HepG2 (cell line): ENCODE data around the gene SLC7A11. TPM values are rescaled to one million over a fixed set of nuclear protein-coding genes. Genes with fewer than 3 reads are reported as not detected.
A peak's percentile ranks its signal among the peaks of the same experiment; 100 is the strongest.

Experiments
- FLYWCH1 ChIP-seq: sonication (generic); formaldehyde crosslinking; IDR thresholded peaks from 2 replicates; pipeline ENCODE4 v1.8.1; 2023; ENCODE audit warnings: mild to moderate bottlenecking, missing genetic modification reagents
- FOXK1 ChIP-seq: sonication (generic); formaldehyde crosslinking; IDR thresholded peaks from 2 replicates; pipeline ENCODE4 v1.4.0; 2020; ENCODE audit warnings: low read depth, missing genetic modification reagents, borderline replicate concordance
- GABPB1 ChIP-seq: IDR thresholded peaks from 2 replicates; pipeline ENCODE4 v1.6.1; 2016; ENCODE audit warnings: mild to moderate bottlenecking, missing genetic modification reagents, moderate library complexity, missing compliant biosample characterization
- GFI1 ChIP-seq: sonication (generic); formaldehyde crosslinking; IDR thresholded peaks from 2 replicates; pipeline ENCODE4 v1.5.0; 2020; ENCODE audit warnings: missing genetic modification reagents, mild to moderate bottlenecking, borderline replicate concordance
- HBP1 ChIP-seq: IDR thresholded peaks from 2 replicates; pipeline ENCODE4 v1.6.1; 2016; ENCODE audit warnings: low read depth, control low read depth
- HIVEP1 ChIP-seq: sonication (generic); formaldehyde crosslinking; IDR thresholded peaks from 2 replicates; pipeline ENCODE4 v1.4.0; 2020; ENCODE audit warnings: mild to moderate bottlenecking, missing genetic modification reagents
- LBX2 ChIP-seq: sonication (generic); formaldehyde crosslinking; IDR thresholded peaks from 2 replicates; pipeline ENCODE4 v1.5.0; 2020; ENCODE audit warnings: missing genetic modification reagents, mild to moderate bottlenecking, borderline replicate concordance
- MAFK ChIP-seq, 2 experiments: IDR thresholded peaks in 1 of 2; conservative IDR thresholded peaks in 1 of 2; 2 replicates each; pipeline ENCODE4 v1.6.1; 2011; ENCODE audit warnings: improper control_type of control experiment in 2 of 2, low read length in 2 of 2
- MBD4 ChIP-seq: IDR thresholded peaks from 2 replicates; pipeline ENCODE4 v1.6.1; 2012; ENCODE audit warnings: low read length, inconsistent platforms, borderline replicate concordance
- MIER2 ChIP-seq: IDR thresholded peaks from 2 replicates; pipeline ENCODE4 v1.6.1; 2016; ENCODE audit warnings: missing biosample characterization, missing genetic modification reagents
- MTA3 ChIP-seq: sonication (generic); formaldehyde crosslinking; IDR thresholded peaks from 2 replicates; pipeline ENCODE4 v1.4.0; 2020; ENCODE audit warnings: missing genetic modification reagents
- NFIC ChIP-seq: IDR thresholded peaks from 2 replicates; pipeline ENCODE4 v1.6.1; 2012; ENCODE audit warnings: mild to moderate bottlenecking, low read length, inconsistent platforms
- RCOR2 ChIP-seq: IDR thresholded peaks from 2 replicates; pipeline ENCODE4 v1.6.1; 2016; ENCODE audit warnings: missing biosample characterization, missing genetic modification reagents
- SOX6 ChIP-seq, 2 experiments: fragments of 450-650 bp in 1 of 2; sonication (generic) in 1 of 2; formaldehyde crosslinking in 1 of 2; IDR thresholded peaks; 2 replicates each; pipeline versions ENCODE4 v1.4.0 to v1.6.1; 2017 to 2020; ENCODE audit warnings: antibody characterized with exemption in 1 of 2, mild to moderate bottlenecking in 1 of 2, missing genetic modification reagents in 1 of 2
- SRSF4 ChIP-seq: fragments of 200-400 bp; formaldehyde crosslinking; IDR thresholded peaks from one replicate; pipeline ENCODE4 v1.6.1; 2018; ENCODE audit warnings: mild to moderate bottlenecking, low read depth, low read length, moderate library complexity; ENCODE audit not compliant: poor library complexity, severe bottlenecking
- TGIF2 ChIP-seq: IDR thresholded peaks from 2 replicates; pipeline ENCODE4 v1.6.1; 2016; ENCODE audit warnings: control low read depth, missing compliant biosample characterization
- ZBTB21 ChIP-seq: sonication (generic); formaldehyde crosslinking; IDR thresholded peaks from 2 replicates; pipeline ENCODE4 v1.4.0; 2020; ENCODE audit warnings: missing genetic modification reagents
- ZFP36L1 ChIP-seq: sonication (generic); formaldehyde crosslinking; IDR thresholded peaks from 2 replicates; pipeline ENCODE4 v1.8.0; 2022; ENCODE audit warnings: mild to moderate bottlenecking, missing genetic modification reagents, moderate library complexity
- ZKSCAN8 ChIP-seq: IDR thresholded peaks from 2 replicates; pipeline ENCODE4 v1.6.1; 2016; ENCODE audit warnings: borderline replicate concordance, missing genetic modification reagents, missing compliant biosample characterization
- ZMYM4 ChIP-seq: sonication (generic); formaldehyde crosslinking; IDR thresholded peaks from 2 replicates; pipeline ENCODE4 v1.8.1; 2023; ENCODE audit warnings: mild to moderate bottlenecking, missing genetic modification reagents
- ZNF12 ChIP-seq: sonication (generic); formaldehyde crosslinking; IDR thresholded peaks from 2 replicates; pipeline ENCODE4 v1.5.0; 2020; ENCODE audit warnings: missing genetic modification reagents
- ZNF670 ChIP-seq: sonication (generic); formaldehyde crosslinking; IDR thresholded peaks from 2 replicates; pipeline ENCODE4 v1.8.0; 2022; ENCODE audit warnings: mild to moderate bottlenecking, missing genetic modification reagents, borderline replicate concordance
- ZNF703 ChIP-seq: sonication (generic); formaldehyde crosslinking; IDR thresholded peaks from 2 replicates; pipeline ENCODE4 v1.5.1; 2020; ENCODE audit warnings: missing genetic modification reagents, mild to moderate bottlenecking, moderate library complexity, borderline replicate concordance
- ZNF704 ChIP-seq: sonication (generic); formaldehyde crosslinking; IDR thresholded peaks from 2 replicates; pipeline ENCODE4 v1.8.1; 2023; ENCODE audit warnings: mild to moderate bottlenecking, inconsistent platforms, moderate library complexity, missing genetic modification reagents, borderline replicate concordance
- ZNF788 ChIP-seq: sonication (generic); formaldehyde crosslinking; IDR thresholded peaks from 2 replicates; pipeline ENCODE4 v1.5.0; 2020; ENCODE audit warnings: mild to moderate bottlenecking, missing genetic modification reagents, borderline replicate concordance
- ZNF790 ChIP-seq: sonication (generic); formaldehyde crosslinking; IDR thresholded peaks from 2 replicates; pipeline ENCODE4 v1.8.0; 2022; ENCODE audit warnings: missing genetic modification reagents, mild to moderate bottlenecking, borderline replicate concordance
- polyA plus RNA-seq, 8 experiments: library from polyadenylated mRNA; depleted of rRNA in 3 of 8; stranded (reverse) in 7 of 8; unstranded in 1 of 8; fragments of >200 nt; fragmentation: Illumina TruSeq in 4 of 8; extraction: Trizol in 4 of 8; gene quantifications; 2 replicates each; pipeline versions ENCODE4 v1.2.1 to v1.2.3, GENCODE V29; 2011 to 2016; ENCODE audit warnings: low read depth in 4 of 8, missing spikeins in 1 of 8, mixed read lengths in 1 of 8; ENCODE audit not compliant: insufficient read depth in 1 of 8
- total RNA-seq, 5 experiments: library from RNA; depleted of rRNA; stranded (reverse); fragments of >200 nt; fragmentation: Illumina TruSeq; extraction: Trizol; gene quantifications; 2 replicates each; pipeline ENCODE4 v1.2.3, GENCODE V29; 2016; ENCODE audit warnings: low read depth in 1 of 5
- TF ChIP-seq, protein P1 (sequence below): sonication (generic); formaldehyde crosslinking; IDR thresholded peaks from 2 replicates; pipeline ENCODE4 v1.4.0; 2020; ENCODE audit warnings: mild to moderate bottlenecking, missing genetic modification reagents

SLC7A11 gene
- total and polyA plus RNA-seq, 2 of the 13 experiments (the other 11 are each of a cell fraction or from before 2014, with no cell fraction given): 15.7 to 17.5 TPM

- TF ChIP-seq GABPB1: peak; percentile 67
- TF ChIP-seq ZBTB21 (CRISPR knock-in tag): peak; percentile 90
- TF ChIP-seq HIVEP1 (CRISPR knock-in tag): no peak; the same call in 1 of the 2 replicates
- TF ChIP-seq ZMYM4 (CRISPR knock-in tag): peak; percentile 91
- TF ChIP-seq NFIC: peak; percentile 79; the same call in 1 of the 2 replicates
- 0 out of 2 replicates have a peak, but pooled peaks have one; percentile 26 for TF ChIP-seq ZNF670
- no peak for TF ChIP-seq ZNF703 (CRISPR knock-in tag)
- no peak for TF ChIP-seq SOX6 (IDR thresholded peaks at IDR 0.05)
- TF ChIP-seq SOX6 (CRISPR knock-in tag; IDR thresholded peaks at IDR 0.05): peak; percentile 95
- TF ChIP-seq ZNF704: no peak
- TF ChIP-seq HBP1: 0 out of 2 replicates have a peak, but pooled peaks have one; percentile 46
- TF ChIP-seq LBX2 (CRISPR knock-in tag): no peak
- no peak for TF ChIP-seq ZNF12 (CRISPR knock-in tag)
- TF ChIP-seq SRSF4: no peak
- TF ChIP-seq MBD4: peak; percentile 63; the same call in 1 of the 2 replicates
- peak; percentile 66; the same call in 1 of the 2 replicates for TF ChIP-seq FOXK1 (CRISPR knock-in tag)
- TF ChIP-seq ZNF788 (CRISPR knock-in tag): peak; percentile 59; the same call in 1 of the 2 replicates
- TF ChIP-seq, protein P1, sequence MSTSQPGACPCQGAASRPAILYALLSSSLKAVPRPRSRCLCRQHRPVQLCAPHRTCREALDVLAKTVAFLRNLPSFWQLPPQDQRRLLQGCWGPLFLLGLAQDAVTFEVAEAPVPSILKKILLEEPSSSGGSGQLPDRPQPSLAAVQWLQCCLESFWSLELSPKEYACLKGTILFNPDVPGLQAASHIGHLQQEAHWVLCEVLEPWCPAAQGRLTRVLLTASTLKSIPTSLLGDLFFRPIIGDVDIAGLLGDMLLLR (CRISPR knock-in tag): no peak
- TF ChIP-seq TGIF2 (CRISPR knock-in tag): no peak
- peak; percentile 69; the same call in 1 of the 2 replicates for TF ChIP-seq ZFP36L1 (CRISPR knock-in tag)
- TF ChIP-seq MTA3: no peak
- no peak for TF ChIP-seq FLYWCH1 (CRISPR knock-in tag)
- TF ChIP-seq ZKSCAN8: peak; percentile 78; the same call in 1 of the 2 replicates
- peak; percentile 12 to 32; a peak in 1 of 4 replicates for TF ChIP-seq MAFK (conservative IDR thresholded peaks at IDR 0.05 in 1 of 2, IDR thresholded peaks at IDR 0.05 in 1 of 2; ENCODE audit: low read length in 2 of 2)
- peak; percentile 83; the same call in 1 of the 2 replicates for TF ChIP-seq MIER2
- TF ChIP-seq ZNF790 (CRISPR knock-in tag): no peak
- peak; percentile 88 for TF ChIP-seq RCOR2
- TF ChIP-seq GFI1 (CRISPR knock-in tag): peak; percentile 75
Measured at GRCh38 chr4:138199568-138200235, 42.4 kb downstream of the SLC7A11 start (continued).
